ES-I3 (cell line): ENCODE results near the gene TGM2.

Source experiments
- H3K36me3 ChIP-seq: 2 replicates; pipeline ENCODE4 v1.6.1; 2013; ENCODE audit warnings: mild to moderate bottlenecking, low read length, control low read depth, moderate library complexity; ENCODE audit not compliant: insufficient read depth
- H3K4me1 ChIP-seq: 2 replicates; pipeline ENCODE4 v1.6.1; 2013; ENCODE audit warnings: mild to moderate bottlenecking, control low read depth, low read length; ENCODE audit not compliant: insufficient read depth
- H3K9ac ChIP-seq: 2 replicates; pipeline ENCODE4 v1.6.1; 2013; ENCODE audit warnings: low read depth, mild to moderate bottlenecking, low read length, moderate library complexity
- H3K9me3 ChIP-seq: 2 replicates; pipeline ENCODE4 v1.6.1; 2013; ENCODE audit warnings: mild to moderate bottlenecking, low read length, moderate library complexity; ENCODE audit not compliant: control insufficient read depth, insufficient read depth

Gene TGM2

DNA sequence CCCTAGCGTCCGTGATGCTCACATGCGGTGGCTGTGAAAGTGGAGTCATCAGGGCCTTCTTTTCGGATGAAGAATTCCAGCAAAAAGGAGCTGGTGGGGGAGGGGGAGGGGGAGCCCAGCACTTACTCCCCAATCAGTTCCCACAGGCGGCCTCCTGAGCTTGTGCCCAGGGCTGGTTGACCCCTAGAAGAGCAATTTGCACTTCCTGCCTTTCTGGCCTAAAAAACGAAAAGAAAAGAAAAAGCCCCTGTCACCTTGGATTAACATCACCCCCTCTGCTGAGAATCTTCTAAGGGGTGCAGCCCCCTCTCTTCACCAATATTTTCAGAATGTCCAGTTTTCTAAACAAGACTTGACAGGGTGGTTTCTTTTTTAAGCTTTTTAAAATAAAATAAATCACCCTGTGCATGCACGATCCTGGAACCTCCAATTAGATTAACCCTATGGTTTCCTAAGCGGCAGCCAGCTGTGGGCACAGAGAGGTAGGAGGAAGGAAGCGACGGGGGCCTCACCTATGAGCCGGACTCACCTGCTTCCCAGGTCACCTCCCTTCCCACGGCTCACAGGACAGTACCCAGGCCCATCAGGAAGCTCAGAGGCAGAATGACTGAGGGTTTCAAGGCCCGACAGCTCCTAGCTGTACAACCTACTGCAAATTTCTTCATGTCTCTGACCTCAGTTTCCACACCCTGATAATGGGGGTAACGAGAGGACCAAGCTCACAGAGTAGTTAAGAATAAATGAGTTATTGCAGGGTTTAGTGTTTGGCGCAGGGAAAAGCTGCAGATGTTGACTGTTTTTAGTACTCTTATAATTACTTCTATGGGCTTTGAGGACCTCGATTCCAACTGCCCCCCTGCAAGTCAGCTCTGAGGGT is 10.5 kb upstream of the TGM2 start:
- Histone ChIP-seq H3K9me3 (no peaks in the 10 kb centered on the region), H3K9ac (no peak overlapping the region), H3K4me1 (peaks cover 12% of the 10 kb centered on the region; the same call in 1 of the 2 replicates), H3K36me3 (no peaks in the 10 kb centered on the region; the same call in 1 of the 2 replicates)

- Histone ChIP-seq H3K4me1 (peaks cover 12% of the 10 kb centered on the region; the same call in 1 of the 2 replicates), H3K9me3 (no peaks in the 10 kb centered on the region), H3K9ac (no peak overlapping the region), H3K36me3 (no peaks in the 10 kb centered on the region; the same call in 1 of the 2 replicates)
These were observed 8.4 kb upstream of the TGM2 start for GRCh38 chr20:38173237-38174156.

DNA sequence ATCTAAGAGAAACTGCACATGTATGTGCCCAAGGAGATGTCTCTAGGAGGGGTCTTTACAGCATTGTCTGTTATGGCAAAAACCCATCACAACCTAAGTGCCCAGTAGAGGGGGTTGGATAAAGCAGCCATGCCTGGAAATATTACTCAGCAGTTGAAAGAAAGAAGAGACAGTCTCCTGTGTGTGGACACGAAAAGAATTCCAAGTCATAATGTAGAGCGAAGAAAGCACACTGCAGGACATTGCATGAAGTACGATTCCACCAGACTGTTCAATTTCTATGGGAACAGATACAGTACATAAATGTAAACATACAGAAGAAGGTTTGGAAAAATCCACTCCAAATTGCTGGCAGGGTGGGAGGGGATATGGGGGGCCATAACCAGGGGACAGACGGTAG is 7.3 kb upstream of the TGM2 start:
- H3K9ac ChIP-seq, result no peak overlapping the region
- H3K36me3 ChIP-seq, result no peaks in the 10 kb centered on the region; the same call in 1 of the 2 replicates
- peaks cover 15% of the 10 kb centered on the region; the same call in 1 of the 2 replicates for H3K4me1 ChIP-seq
- H3K9me3 ChIP-seq, result no peaks in the 10 kb centered on the region

DNA sequence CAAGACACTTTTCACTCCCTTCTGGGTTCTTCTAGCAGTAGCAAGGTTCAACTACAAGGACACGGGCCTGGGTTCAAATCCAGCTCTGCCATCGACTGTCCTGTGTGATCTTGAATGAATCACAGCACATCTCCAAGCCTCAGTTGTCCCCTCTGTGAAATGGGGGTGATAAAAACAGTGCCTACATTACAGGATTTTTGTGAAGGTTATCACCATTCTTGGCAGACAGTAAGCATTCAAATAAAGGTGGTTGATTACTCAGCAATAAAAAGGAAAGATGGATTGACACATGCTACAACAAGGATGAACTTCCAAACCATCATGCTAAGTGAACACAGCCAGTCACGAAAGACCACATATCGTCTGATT is 6.6 kb upstream of the TGM2 start:
- no peaks in the 10 kb centered on the region for H3K9me3 ChIP-seq
- no peaks in the 10 kb centered on the region; the same call in 1 of the 2 replicates for H3K36me3 ChIP-seq
- H3K9ac ChIP-seq, result no peak overlapping the region
- peaks cover 15% of the 10 kb centered on the region; the same call in 1 of the 2 replicates for H3K4me1 ChIP-seq

GRCh38 chr20:38170826-38171674 is 6.0 kb upstream of the TGM2 start:
- H3K4me1 ChIP-seq, result peaks cover 15% of the 10 kb centered on the region; the same call in 1 of the 2 replicates
- H3K9me3 ChIP-seq, result no peaks in the 10 kb centered on the region
- no peaks in the 10 kb centered on the region; the same call in 1 of the 2 replicates for H3K36me3 ChIP-seq
- no peak overlapping the region for H3K9ac ChIP-seq

DNA sequence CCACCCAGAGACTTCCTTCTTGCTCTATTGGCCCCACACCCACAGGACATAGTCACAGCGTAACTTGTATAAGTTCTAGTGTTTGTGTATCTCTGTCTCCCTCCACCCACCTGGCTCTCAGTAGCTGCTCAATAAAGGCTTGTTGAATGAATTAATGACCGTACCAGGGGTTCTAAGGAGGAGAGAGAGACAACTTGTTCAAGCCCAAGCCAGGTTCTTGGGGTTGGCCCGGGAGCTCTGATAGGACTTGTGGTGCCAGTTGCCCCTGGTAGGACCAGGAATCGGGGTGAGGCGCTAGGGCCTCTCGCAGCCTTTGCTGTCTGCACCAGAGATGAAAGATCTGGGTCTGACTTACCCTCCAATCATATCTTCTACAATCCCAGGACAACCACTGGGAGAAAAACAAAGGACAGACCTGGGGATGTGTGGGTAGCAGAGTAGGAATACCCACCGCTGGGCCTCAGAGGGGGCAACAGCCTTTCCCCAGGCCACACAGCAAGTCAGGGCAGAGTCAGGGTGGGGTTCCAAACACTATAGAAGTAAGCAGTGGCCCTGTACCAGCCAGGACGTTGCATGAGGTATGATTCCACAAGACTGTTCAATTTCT is 5.3 kb upstream of the TGM2 start:
- H3K9me3 ChIP-seq, result no peaks in the 10 kb centered on the region
- peaks cover 11% of the 10 kb centered on the region; the same call in 1 of the 2 replicates for H3K4me1 ChIP-seq
- H3K36me3 ChIP-seq, result no peaks in the 10 kb centered on the region; the same call in 1 of the 2 replicates
- H3K9ac ChIP-seq, result no peak overlapping the region

DNA sequence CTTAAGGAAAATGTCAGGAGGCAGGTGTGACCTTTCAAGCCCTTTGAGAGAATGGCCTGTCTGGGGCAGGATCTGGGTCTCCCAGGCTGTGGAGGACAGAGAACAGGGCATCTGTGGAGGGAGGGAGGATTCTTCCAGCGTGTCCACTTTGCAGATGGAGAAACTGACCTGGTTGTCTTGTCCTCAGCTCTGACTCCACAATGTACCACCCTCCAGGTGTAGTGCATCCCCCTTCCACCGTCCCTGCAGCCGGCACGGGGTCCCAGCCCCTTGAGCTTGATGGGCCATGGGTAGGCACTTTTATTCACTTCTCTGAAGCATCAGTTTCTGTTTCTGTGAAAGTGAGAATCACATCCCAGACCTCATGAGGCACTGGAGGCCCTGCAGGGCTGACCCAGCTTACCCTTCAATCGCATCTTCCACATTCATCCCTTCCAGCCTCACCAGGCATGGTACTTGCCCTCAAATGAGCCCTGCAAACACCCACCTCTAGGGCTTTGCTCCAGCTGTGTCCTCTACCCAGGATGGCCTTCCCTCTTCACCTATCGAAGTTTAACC is 4.6 kb upstream of the TGM2 start:
- H3K36me3 ChIP-seq, result no peaks in the 10 kb centered on the region; the same call in 1 of the 2 replicates
- H3K9ac ChIP-seq, result no peak overlapping the region
- H3K9me3 ChIP-seq, result no peaks in the 10 kb centered on the region
- H3K4me1 ChIP-seq, result peaks cover 5% of the 10 kb centered on the region; the same call in 1 of the 2 replicates

DNA sequence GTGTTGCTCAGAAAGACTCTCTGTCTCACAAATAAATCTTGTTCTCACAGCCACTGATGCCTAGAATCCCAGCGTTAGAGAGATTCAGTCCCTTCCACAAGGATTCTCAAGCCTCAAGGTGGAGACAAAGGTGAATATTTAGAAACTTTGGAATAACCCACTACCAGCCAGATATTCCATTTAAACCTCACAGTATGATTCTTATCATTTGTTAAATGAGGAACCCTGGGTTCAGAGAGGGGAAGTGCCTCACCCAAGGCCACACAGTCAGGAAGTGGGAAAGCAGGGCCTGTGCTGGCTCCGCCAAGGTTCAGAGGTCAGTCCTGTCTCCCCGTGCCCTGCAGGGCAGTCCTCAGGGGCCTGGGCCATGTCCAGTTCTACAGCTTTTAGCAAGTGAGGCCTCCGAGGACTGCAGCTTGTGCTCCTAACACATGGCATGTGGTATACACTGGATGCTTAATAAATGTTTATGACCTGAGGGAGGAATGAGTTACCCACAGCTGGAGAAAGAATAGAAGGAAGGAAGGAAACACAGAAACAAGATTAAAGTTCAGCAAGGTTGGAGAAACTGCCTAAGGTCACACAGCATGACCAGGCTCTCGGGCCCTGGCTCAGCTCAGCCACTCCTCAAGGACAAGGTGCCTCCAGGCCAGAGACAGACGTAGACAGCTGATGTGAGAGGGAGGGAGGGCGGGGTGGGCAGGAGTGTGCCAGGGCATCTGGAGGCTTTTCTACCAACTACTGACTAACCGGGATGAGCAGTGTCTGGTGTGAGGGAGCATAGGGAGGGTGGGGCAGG is 3.9 kb upstream of the TGM2 start:
- H3K9me3 ChIP-seq, result no peaks in the 10 kb centered on the region
- no peaks in the 10 kb centered on the region; the same call in 1 of the 2 replicates for H3K36me3 ChIP-seq
- H3K4me1 ChIP-seq, result peaks cover 3% of the 10 kb centered on the region; the same call in 1 of the 2 replicates
- H3K9ac ChIP-seq, result no peak overlapping the region

DNA sequence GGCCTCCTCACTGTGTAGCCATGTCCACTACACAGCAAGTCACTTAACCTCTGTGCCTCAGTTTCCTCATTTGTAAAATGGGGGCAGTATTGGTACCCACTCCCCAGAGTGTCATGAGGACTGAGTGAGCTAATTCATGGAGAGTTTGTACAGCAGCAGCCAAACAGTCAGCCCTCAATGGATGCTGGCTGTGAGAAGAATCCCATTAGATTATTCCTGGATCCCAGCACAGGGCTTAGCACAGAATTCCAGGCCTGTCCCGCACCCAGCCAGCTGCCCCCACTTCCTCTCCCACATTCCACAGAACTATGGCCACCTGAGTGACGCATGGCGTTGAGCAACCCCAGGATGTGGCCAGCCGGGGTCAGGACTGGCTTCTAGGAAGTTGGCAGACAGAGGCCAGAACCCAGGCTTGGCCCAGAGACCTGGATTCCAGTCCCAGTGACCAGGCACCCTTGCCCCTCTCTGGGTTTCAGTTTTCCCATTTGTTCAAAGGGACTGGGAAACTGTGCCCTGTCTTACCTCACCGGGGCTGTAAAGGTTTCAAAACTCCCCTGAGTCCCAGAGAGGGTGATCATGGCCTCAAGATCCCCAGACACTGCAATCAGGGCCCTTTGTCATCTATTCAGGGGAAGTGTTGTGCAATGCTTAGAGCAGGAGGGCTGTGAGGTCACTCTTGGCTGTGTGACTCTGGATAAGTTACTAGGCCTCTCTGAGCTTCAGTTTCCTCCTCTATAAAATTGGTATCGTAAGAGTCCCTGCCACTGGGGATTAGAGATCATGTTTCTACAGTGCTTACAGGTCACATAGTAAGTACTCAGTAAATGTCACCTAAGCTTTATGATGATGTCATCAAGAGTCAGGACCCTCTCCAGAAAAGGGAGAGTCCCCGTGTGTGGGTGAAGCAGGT is 3.0 kb upstream of the TGM2 start:
- Histone ChIP-seq H3K9me3 (no peaks in the 10 kb centered on the region), H3K4me1 (peaks cover 3% of the 10 kb centered on the region; the same call in 1 of the 2 replicates), H3K9ac (no peak overlapping the region), H3K36me3 (no peaks in the 10 kb centered on the region; the same call in 1 of the 2 replicates)

DNA sequence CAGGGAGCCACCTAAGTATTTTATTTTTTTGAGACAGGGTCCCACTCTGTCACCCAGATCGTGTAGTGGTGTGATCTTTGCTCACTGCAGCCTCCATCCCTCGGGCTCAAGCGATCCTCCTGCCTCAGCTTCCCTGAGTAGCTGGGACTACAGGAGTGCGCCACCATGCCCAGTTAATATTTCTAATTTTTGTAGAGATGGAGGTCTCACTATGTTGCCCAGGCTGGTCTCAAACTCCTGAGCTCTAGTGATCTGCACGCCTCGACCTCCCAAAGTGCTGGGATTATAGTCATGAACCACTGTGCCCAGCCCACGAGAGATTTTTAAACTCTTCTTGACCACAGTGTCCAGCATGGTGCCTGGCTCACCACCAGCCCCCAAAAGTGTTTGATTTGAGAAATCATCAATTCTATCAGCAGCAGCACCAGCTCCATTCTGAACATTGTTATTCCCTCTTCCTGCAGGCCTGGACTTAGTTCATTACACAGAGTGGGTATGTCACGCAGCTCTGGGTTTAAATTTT is 2.3 kb upstream of the TGM2 start:
- Histone ChIP-seq H3K9me3 (no peaks in the 10 kb centered on the region), H3K9ac (no peak overlapping the region), H3K36me3 (no peaks in the 10 kb centered on the region; the same call in 1 of the 2 replicates), H3K4me1 (peaks cover 3% of the 10 kb centered on the region; the same call in 1 of the 2 replicates)

- peaks cover 3% of the 10 kb centered on the region; the same call in 1 of the 2 replicates for H3K4me1 ChIP-seq
- no peak overlapping the region for H3K9ac ChIP-seq
These were observed 1.7 kb upstream of the TGM2 start for GRCh38 chr20:38166703-38167233.

More at GRCh38 chr20:38166703-38167233, 1.7 kb upstream of the TGM2 start:
- no peaks in the 10 kb centered on the region; the same call in 1 of the 2 replicates for H3K36me3 ChIP-seq
- no peaks in the 10 kb centered on the region for H3K9me3 ChIP-seq
